Activated CD8-positive, alpha-beta memory T cell treated with anti-CD3 and anti-CD28 coated beads for 4 hours (primary cell): Measurements from ENCODE around the gene PLLP.

Source experiments
- DNase-seq, 2 donors: peaks; one replicate each; pipeline ENCODE4 v3.0.0-alpha.2; 2020; ENCODE audit warnings: low read depth in 2 of 2

The PLLP gene

DNA sequence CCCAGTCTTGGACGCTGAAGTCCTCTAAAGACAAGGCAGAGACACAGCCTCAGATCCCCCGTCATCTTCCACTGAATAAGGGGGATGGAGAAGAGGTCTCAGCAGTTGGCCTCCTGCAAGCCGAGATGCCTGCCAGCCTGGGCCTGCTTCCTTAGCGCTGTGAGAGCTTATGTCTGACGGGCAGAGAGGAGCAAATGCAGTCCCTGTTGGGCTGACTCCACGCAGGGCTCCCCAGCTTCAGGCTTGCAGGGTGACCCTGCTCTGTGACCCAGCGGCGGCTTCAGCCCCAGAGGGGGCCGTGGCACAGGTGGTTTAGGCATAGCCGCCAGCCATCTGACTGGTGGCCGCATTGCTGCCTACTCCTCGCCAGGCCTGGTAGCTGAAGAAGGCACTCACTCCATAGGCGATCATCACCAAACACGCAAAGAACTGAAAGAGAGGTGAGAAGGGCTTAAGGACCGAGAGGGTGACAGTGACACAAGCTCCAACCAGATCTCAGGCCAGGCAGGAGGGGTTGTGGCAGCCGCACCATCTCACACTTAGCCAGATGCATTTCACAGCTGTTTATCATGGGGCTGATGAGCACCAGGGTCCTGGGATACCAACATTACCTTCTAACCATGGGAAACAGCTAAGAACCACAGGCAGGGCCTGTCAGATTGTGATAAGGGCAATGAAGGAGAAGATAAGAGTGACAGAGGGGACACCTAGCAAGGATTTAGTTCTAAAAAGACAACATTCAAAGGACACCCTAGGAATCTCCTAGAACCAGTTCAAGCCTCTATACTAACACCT is 27.7 kb downstream of the PLLP start:
- DNase-seq, result no peak

DNA sequence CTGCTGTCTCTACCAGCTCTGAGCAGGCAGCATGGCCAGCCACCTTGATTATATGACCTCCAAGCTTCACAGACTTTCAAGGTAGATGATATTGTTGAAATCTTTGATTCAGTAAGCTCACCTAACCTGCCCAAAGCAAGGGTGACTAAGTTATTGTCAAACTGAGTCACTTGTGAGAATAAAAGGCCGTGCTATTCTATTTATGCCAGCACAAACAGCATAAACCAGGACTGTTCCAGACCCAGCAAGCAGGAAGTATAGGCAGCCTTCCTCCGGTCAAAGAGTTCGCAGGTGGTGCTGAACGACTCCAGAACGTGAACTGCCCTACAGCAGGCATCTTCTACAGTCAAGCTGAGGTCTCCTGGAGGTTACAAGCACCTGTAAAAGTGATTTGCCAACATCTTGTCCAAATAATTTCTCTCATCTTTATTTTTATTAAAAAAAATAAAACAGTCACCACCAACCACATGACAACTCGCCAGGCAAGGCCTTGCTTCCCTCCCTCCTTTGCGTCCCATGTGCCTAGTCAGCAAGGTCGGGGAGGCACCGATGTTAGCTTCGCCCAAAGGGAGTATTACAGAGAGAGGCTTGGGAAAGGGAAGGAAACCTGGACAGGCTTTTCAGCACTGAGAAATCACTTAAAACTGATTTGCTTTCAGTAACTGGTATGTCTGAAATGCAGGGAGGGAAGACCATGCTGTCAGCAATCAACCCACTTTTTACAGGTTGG is 28.6 kb downstream of the PLLP start:
- no peak for DNase-seq

DNA sequence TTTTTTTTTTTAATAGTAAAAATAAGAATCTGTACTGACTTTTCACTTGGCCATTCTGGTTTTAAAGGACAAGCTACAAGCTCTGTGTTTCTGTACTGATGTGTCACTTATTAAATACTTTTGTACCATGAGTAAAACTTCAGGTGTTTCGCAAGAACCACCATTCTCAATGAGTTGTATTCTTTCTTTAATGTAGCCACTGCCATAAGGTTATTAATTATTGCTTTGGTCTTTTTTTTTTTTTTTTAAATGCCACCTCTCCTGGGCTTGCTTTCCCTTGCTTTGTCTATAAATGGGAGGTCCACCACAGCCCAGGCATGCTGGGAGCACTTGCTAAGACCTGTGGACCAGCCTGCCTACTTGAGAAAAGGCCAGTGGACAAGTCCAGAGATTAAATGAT is 31.0 kb downstream of the PLLP start:
- DNase-seq, result no peak

DNA sequence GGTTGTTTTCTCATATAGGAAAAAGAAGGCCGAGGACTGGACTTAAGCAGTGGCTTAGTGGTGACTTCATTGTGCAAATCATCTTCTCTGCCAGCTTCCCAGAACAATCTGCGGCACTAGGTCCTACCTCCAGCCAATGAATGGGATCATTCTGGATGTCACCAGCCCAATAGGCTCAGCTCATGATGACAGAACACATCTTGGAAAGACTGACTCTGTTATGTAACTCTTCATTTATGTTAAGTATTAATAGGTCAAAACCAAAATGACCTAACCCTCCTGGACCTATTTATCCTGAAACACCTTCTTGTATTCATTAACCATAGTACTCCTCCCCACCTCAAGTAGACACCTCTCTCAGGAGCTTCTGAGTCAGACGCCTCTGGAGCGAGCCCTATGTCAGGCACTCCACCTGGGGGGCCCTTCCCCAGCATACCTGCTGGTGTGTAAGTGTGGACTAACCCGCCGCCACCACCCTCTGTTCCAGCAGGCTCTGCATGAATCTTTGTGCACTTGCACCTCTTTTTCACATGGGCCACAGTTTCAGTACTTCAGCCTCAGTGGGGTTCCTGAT is 32.2 kb downstream of the PLLP start:
- DNase-seq, result no peak

DNA sequence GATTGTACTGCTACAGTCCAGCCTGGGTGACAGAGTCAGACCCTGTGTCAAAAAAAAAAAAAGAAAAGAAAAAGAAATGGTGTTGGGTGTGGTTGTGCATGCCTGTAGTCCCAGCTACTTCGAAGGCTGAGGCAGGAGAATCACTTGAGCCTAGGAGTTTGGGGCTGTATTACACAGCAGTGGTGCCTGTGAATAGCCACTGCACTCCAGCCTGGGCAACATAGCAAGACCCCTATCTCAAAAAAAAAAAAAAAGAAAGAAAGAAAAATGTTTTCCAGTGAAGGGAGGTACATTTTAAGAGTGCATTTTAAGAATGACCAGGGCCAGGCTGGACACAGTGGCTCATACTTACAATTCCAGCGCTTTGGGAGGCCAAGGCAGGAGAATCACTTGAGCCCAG is 33.1 kb downstream of the PLLP start:
- no peak for DNase-seq

DNA sequence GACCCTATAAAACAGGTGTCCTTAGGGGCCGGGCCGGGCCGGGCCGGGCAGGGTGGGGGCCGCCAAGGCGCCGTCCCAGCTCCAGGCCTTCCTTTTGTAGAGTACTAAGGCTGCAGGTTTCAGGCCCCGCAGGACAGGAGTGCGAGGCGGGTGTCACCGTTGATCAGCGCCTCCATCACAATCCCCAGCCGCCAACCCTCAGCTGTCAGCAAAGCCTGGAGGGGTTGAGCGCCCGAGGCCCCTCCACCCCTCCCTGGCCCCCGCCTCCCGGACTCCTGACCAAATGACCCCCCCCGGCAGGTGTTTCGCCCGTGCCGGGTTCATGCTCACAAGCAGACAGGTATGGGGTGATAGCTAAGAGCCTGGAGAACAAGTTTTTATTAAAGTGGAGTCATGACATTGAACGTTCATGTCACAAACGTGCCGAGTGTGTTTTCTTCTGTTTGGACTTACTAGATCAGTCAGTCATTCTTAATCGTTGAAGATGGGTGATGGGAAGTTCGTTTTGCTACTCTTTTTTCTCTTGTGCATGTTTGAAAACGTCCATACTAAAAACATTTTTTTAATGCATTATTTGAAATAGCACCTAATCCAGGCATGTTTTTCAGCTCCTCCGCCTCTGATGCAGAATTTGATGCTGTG is 38.9 kb downstream of the PLLP start:
- no peak for DNase-seq

DNA sequence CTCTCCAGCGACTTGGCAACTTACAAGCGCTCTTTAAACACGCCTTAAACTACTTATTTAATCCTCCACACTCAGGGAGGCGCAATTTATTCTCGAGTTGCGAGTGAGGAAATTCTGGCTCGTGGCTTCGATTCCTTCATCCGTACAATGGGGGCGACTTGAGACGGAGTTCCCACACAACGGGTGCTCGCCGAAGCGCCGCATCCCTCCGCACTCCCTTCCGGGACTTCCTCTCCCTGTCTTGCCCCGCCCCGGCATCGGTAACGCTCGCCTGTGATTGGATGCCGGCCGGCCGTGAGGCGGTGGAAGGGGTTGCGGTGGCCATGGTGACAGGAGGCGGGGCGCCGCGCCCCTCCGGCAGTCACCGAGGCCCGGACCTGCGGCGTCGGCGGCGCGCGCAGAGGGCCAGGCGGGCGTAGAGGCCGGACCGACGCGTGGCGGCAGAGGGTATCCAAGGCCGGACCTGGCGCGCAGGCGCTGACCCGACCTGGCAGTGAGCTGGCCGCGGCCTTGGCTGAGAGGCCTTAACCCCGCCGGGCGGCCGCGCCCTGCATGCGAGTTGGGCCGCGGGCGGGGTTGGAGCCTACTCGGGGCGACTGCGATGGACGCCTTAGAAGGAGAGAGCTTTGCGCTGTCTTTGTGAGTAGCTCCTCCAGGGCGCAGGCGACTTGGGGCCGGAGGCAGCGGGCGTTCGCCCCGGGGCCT is 39.6 kb downstream of the PLLP start, which contains the start of gene ARL2BP:
TSS of gene ARL2BP (plus strand) at position 493 of the 705 bp plus-strand sequence. CDS start at position 602, 109 bp downstream.
- peak; percentile 92 to 93 for DNase-seq

DNA sequence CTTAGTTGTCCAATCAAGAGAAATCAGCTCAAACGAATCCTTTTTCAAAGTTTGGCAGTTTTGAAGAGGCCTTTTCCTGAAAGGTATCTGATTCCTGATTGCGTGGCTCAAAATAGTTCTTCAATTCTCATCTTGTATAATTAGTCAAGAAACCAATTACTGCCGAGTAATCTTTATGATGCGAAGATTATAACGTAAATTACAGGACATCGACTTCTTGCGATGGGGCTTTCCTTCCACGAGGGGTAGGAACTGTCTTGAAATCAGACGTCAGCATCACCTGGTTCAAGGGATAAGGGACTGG is 40.1 kb downstream of the PLLP start:
- DNase-seq, result no peak

DNA sequence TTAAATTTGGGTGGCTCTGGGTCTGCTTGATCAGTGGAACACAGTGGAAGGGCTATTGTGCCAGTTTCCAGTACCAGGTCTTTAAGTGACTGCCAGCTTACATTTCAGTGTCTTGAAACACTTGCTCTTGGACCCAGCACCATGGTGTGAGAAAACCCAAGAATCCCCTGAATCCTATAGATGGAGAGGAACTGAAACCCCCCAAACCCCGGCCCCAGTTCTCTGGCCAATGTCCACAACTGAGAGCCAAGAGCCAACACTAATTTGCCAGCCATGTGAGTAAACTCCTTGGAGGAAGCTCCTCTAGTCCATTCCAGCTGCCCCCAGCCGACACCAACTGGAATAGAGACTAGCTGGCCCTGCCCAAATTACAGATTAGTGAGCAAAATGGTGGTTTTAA is 41.8 kb downstream of the PLLP start:
- no peak for DNase-seq

DNA sequence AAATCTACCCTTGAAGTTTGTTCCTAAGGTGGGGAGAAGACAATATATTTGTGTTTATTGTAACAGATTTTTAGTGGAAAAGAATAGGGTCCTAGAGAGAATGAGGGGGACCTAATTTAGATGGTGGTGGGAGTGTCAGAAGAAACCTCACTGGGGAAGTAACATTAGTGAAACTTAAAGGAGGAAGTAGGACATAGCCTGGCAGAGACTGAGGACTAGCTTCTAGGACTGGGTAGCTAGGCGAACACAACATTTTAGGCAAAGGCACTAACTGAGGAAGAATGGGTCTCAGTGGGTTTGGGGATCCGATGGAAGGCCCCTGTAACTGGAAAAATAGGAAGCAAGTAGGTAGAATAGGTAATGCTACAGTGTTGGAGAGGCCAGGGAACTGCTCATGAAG is 43.6 kb downstream of the PLLP start:
- no peak for DNase-seq

DNA sequence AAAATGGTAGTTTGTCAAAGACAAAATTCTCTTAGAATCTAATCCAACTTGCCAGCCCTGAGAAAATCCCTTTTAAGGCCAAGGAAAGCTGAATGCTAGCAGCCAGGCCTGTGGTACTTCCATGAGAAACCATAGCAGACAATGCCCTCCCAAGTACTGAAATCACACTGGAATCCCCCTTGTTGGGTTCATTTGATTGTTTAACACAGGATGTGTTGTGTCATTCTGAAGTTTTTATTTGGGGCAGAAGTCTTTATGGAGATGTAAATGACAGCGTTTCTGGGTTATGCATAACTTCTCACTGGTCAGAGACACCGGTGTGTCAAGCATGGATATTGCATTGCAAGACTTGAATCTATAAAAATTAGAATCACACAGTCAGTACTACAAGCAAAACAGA is 45.4 kb downstream of the PLLP start:
- DNase-seq, result no peak

DNA sequence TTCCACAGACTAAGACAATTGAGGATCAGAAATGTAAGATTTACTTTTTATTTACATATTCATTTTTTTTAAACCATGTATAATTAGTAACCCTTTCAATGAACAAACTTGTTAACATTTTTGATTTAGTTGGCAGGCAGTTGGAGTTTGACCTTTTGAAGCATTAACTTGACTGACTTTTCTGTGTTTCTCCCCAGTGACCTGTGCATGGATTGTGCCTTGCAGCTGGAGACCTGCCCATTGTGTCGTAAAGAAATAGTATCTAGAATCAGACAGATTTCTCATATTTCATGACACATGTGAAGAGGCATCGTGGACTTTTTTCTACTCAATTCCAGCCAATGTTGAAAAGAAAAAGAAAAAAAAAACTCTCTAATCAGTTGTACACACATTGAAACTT is 45.8 kb downstream of the PLLP start:
- DNase-seq, result no peak

DNA sequence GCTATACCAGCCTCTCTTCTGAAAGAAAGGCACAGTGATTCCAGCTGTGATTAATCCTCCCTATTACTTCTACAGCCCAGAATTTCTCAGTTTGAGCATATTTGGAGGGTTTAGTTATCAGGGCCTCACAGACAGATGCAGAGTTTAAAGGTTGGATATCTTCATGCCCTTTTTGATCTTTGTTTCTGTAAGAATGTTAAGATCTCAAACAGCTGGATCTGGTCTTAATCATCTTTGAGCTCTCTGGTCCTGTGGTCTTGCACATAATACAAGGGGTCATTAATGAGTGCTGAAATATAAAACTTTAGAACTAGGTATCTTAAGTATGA is 48.5 kb downstream of the PLLP start:
- no peak for DNase-seq

DNA sequence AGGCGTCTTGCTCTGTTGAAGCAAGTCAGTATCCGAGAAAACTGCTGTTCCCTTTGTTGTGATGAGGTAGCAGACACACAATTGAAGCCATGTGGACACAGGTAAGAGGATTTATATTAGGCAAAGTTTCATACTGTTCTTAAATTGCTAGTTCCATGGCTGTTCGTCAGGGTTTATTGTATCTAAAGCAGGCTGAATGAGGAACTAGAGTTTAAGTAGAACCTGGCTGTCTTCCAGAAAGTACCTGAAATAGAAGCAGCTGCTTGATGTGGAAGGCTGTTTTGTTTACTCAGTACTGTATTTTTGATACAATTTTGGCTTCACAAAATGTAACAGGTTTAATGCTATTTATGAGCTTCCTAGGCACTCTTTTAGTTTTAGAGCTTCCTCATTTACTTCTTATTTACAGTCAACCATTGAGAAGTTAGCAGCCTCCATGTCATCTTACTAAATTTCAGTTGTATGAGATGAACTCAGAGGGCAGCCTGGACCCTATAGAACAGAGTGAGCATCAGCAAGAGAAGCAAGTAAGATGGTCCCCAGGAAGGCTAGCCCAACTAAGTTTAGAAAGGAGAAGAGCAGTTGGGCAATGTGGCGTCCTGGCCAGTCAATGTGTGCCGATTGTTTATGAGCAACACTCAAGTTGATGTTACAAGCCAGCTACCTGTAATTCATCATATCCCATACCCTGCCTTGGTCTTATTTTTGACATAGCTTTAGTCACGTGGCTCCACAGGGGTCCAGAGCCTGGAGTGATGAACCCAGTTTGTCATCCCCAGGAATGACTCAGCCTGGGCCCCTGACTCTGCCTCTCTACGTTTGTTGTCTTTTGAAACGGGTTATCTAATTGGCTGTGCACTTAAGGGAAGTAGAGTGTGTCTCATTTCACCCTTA is 49.1 kb downstream of the PLLP start:
- no peak for DNase-seq

DNA sequence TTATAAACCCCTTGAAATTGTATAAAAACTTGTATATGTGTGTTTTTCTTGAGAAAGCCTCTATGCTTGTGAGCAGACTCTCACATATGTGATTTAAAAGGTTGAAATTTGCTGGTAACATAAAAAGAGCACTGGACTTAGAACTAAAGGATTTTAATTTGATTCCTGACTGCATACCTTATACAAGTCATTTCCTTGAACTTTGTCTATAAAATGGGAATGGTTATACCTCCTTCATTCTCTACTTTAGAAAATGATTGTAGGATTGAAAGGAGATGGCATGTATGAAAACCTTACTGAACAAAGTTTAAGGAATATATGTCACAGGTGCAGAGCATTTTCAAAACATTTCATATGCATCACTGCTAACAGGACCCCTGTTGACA is 49.8 kb downstream of the PLLP start:
- DNase-seq, result no peak

DNA sequence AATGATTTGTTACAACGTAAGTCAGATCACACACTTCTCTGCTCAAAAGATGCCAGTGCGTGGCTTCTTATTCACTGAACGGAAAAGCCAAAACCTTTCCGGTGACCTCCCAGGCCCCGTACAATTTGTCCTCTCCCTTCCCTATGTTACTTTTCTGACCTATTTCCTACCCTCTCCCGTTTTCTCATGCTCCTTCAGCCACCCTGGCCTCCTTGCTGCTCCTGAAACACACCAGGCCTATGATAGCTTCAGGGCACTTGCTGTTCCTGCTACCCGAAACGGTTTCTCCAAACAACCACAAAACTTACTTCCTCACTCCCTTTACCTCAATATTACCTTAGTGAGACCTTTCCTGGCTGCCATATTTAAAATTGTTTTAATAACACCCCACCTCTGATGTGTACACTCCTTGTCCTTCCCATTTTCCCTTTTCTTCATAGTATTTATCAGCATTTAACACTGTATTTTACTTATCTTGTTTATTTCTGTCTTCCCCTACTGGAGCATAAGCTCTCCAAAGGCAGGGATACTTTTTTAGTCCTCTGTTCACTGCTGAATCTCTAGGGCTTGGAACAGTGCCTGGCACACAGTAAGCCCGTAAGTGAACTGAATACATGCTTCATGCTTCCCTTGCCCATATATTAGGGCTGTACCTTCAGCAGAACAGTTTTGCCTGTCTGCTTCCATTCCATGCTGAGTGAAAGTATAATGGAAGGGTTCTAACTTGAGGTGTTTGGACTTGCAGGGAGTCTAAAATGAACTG is 50.3 kb downstream of the PLLP start:
- no peak for DNase-seq

DNA sequence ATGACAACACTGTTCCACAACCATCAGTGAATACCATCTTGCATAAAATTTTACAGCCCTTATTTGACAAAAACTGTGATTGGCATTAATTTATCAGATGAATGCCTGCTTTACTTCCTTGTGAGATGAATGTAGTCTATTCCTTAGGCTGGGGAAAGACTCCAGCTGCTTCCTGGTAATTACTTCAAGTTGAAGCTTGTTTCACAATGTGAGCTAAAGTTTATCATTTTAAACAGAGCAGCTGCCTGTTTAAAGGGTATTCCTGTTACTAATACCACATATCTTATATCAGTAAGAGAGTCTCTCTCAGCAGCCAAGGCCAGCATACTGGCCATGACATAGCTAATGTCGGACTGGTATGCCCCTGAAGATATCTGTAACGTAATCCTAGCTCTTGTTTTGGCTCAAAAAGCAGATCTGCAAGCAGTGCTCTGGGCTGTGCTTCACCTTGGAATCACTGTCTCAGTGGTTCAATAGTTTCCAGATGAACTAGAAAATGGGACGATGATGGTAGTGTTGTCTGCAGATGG is 52.6 kb downstream of the PLLP start:
- no peak for DNase-seq

DNA sequence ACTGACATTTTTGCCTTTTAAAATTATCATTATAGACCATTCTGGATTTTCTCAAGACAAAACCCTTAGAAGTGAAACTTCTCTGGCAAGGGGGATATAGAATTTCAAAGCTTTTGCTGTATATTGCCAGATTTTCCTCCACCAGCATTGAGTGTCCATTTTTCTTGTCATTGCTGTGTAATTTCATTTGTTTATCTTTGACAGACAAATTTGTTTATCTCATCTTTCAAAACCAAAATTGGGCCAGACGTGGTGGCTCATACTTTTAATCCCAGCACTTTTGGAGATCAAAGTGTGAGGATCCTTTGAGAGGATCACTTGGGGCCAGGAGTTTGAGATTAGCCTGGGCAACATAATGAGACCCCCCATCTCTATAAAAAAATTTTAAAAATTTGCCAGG is 55.4 kb downstream of the PLLP start:
- no peak for DNase-seq

DNA sequence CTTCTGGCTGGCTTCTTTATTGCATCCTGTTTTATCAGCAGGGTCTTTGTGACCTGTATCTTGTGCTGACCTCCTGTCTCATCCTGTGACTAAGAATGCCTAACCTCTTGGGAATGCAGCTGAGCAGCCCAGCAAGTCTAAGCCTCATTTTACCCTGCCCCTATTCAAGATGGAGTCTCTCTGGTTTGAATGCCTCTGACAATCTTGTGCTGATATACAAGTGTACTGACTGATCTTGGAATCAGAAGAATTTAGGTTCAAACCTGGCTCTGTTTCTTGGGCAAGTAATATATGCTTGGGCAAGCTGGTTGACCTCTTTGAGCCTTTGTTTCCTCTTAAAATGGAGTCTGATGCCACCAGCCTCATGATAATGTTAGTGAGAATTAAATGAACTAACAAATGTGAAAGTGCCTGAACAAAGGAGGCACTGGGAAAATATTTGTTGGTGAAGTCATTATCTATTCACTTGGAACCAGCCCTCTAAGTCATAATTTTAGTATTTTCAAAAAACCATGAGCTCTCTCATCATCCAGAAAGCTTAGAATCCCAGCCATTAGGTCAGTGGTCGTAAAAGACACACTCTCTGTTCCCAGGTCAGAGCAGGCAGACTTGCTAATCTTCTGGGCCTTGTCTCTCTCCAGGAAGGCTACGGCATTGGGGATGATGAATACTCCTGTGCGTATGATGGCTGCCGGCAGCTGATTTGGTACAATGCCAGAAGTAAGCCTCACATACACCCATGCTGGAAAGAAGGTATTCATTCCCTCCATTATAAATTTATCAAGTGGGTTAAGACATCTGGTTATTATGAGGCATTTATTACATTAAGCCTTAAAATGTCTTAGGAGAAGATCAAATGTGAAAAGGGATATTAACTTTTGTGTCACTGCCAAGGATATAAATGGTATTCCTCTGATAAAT is 57.5 kb downstream of the PLLP start:
- DNase-seq, result no peak
